Liver (tissue), 3 donors: ENCODE data around the gene SLC26A1.

ENCODE experiments used
- CTCF ChIP-seq: fragments of 150-350 bp; IDR thresholded peaks from 2 replicates; pipeline ENCODE4 v1.5.1; 2017; ENCODE audit warnings: improper control_type of control experiment, low read depth, low read length; ENCODE audit not compliant: missing input control
- EGR1 ChIP-seq, 2 donors: IDR thresholded peaks; 2 replicates each; pipeline ENCODE4 v1.6.1; 2016 to 2018; ENCODE audit warnings: antibody characterized with exemption in 2 of 2, low read depth in 2 of 2
- HNF4G ChIP-seq: IDR thresholded peaks from 2 replicates; pipeline ENCODE4 v1.6.1; 2016; ENCODE audit warnings: antibody characterized with exemption
- RXRA ChIP-seq, 2 donors: IDR thresholded peaks; 2 replicates each; pipeline ENCODE4 v1.6.1; 2017 to 2018; ENCODE audit warnings: antibody characterized with exemption in 2 of 2, mild to moderate bottlenecking in 1 of 2
- SP1 ChIP-seq: IDR thresholded peaks from 2 replicates; pipeline ENCODE4 v1.6.1; 2018; ENCODE audit warnings: antibody characterized with exemption, mild to moderate bottlenecking
- TAF1 ChIP-seq: conservative IDR thresholded peaks from 2 replicates; pipeline ENCODE4 v1.6.1; 2016; ENCODE audit warnings: antibody characterized with exemption, mild to moderate bottlenecking
- YY1 ChIP-seq: IDR thresholded peaks from 2 replicates; pipeline ENCODE4 v1.6.1; 2016; ENCODE audit warnings: antibody characterized with exemption, mild to moderate bottlenecking
- TF ChIP-seq, protein P1 (sequence below): IDR thresholded peaks from 2 replicates; pipeline ENCODE4 v1.6.1; 2016; ENCODE audit warnings: antibody characterized with exemption
- TF ChIP-seq, protein P2 (sequence below): IDR thresholded peaks from 2 replicates; pipeline ENCODE4 v1.6.1; 2016; ENCODE audit warnings: antibody characterized with exemption
- donor health status: healthy.
- donor health status: healthy.

DNA sequence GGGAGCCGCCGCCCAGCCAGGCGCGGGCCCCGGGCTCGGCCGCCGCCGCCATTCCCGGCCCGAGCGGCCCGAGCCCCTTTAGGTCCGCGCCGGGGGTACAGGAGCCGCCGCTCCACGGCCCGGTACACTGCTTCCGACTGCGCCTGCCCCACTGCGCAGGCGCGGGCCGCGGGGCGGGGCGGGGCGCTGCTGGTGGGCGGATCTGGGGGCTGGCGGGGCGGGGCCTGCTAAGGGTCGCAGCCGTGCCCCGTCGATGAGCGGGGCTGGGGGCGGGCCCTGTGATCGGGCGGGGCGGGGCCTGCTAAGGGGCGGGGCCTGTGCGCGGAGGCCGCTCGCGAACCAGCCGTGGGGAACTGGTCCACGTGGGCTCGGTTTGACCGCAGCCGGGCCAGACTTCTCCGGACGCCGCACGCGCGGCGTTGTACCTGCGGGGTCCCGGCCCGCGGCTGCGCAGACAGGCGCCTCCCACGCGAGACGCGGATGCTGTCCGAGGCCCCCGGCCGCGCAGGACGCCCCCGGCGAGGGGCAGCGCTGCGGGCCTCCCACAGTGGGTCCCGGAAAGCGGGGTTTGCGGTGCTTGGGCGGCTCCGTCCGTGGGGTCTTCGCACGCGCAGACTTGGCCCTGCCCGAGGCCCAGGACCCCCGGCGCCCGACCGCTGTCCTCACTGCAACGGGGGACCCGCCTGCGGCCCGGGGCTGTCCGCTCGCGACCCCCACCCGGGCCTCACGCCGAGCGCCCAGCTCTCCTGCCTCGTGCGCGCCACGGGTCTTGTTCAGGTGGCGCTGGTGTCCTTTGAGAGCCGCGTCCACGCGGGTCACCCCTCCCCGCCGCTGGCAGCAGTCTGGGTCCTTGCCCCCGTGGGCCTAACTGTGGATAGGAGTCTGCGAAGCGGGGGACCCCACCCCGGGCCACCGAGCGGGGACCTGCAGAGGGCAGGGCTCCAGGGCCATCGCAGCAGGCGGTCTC is 19.5 kb downstream of the SLC26A1 start, which contains the start of gene DGKQ:
- no peak for TF ChIP-seq CTCF
- no peak for TF ChIP-seq YY1
- TF ChIP-seq EGR1 (IDR thresholded peaks at IDR 0.05; ENCODE audit: low read depth in 2 of 2), result no peak
- TF ChIP-seq, protein P1, sequence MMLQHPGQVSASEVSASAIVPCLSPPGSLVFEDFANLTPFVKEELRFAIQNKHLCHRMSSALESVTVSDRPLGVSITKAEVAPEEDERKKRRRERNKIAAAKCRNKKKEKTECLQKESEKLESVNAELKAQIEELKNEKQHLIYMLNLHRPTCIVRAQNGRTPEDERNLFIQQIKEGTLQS, result no peak
- TF ChIP-seq, protein P2, sequence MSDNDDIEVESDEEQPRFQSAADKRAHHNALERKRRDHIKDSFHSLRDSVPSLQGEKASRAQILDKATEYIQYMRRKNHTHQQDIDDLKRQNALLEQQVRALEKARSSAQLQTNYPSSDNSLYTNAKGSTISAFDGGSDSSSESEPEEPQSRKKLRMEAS, result no peak
- no peak for TF ChIP-seq RXRA (IDR thresholded peaks at IDR 0.05)
- TF ChIP-seq SP1, result no peak
- TF ChIP-seq TAF1, result no peak
- TF ChIP-seq HNF4G, result no peak
